Inferior parietal cortex (tissue), 1 donor: Measurements from ENCODE around the gene ADCY3.
A peak's percentile ranks its signal among the peaks of the same experiment; 100 is the strongest.

ENCODE experiments used
- DNase-seq: peaks from one replicate; pipeline ENCODE4 v3.0.0-alpha.2; 2016; ENCODE audit errors: extremely low spot score

ADCY3 gene

DNA sequence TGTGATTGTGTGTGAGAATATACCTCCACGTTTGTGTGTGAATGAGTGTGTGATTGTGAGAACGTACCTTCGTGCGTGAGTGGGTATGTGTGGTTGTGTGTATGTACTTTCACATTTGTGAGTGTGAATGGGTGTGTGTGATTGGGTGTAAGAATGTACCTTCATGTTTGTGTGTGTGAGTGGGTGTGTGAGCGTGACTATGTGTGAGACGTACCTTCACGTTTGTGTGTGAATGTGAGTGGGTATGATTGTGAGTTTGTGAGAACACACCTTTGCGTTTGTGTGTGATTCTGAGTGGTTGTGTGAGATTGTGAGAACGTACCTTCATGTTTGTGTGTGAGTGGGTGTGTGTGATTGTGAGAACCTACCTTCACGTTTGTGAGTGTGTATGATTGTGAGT lies 5.8 kb upstream of the ADCY3 start:
- no peak for DNase-seq

GRCh38 chr2:24924732-24925131 lies 4.7 kb upstream of the ADCY3 start:
- peak; percentile 1 for DNase-seq

DNA sequence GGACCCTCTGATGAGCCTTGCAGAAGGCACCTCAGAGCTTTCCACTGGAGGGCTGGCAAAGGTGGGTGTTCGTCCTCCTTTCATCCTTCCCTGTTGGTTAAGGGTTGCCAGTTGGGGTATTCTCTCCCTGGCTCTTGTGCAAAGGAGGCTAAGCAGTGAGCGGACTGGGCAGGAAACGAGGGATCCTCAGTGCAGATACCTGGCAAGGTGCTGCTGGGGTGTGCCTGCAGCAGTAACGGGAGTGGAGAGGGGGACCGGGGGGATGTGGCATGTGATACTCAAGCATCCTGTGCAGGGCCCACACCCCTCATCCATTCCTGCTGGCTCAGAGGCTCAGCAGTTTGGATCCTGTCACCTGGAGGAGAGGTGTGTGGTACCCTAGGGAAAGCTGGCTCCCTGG lies 4.2 kb upstream of the ADCY3 start:
- no peak for DNase-seq

DNA sequence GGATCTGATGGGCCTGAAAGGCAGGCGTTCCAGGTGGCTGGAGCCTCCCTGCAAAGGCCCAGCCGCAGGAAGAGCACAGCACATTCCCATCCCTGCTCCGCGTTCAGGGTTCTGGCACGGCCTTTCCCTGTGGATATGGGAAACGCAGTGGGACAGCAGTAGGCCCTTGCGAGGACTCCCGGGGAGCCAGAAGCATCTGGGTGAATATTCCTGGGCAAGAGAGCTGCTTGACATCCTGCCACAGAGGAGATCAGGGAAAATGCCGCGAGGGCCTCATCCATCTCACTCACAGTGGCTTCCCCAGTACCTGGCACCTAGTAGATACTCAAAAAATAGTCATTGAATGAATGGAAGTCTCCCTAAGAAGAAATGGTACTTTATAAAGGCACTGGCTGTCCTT lies 3.1 kb upstream of the ADCY3 start:
- no peak for DNase-seq

DNA sequence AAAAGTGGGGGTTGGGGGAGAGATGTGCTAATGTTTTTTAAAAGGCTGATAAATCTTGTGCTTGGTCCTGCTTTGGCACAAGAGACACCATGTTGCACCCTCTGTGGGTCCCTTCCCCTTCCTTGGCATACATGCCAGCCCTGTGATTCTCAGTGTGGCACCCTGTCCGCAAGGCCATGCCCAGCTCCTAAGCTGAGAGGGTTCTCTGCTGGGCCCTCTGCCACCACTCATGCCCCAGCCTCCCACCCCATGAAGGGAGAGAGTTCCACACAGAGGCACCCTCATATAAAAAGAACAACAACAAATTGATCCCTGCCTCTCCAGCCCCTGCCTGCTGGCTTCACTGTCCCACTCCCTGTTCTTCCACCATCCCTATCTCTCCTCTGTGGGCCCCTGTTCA lies 2.5 kb upstream of the ADCY3 start:
- no peak for DNase-seq

GRCh38 chr2:24920809-24921441 lies 888 bp upstream of the ADCY3 start:
- no peak for DNase-seq

GRCh38 chr2:24919506-24920097 lies 435 bp downstream of the ADCY3 start:
- no peak for DNase-seq

DNA sequence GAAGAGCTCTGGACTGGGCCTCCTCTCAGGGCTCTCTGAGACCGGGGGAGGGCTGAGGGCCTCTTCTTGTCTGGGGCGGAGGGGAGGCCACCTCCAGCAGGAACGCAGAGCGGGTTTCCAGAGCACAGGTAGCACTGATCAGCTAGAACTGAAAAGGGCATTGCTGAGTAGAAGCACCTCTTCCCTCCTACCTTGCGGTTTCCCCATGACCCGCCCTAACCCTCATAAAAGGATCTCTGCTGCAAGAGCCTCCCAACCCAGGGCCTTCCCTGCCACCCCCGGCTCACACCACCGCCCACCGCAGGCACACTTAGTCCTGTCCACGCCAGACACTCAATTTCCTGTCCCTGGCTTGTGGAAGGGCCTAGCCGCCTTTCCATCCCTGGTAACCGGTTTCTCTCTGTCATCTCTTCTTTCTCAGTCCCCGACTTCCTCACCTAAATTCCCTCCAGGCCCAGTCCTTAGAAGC lies 966 bp downstream of the ADCY3 start:
- DNase-seq: no peak

DNA sequence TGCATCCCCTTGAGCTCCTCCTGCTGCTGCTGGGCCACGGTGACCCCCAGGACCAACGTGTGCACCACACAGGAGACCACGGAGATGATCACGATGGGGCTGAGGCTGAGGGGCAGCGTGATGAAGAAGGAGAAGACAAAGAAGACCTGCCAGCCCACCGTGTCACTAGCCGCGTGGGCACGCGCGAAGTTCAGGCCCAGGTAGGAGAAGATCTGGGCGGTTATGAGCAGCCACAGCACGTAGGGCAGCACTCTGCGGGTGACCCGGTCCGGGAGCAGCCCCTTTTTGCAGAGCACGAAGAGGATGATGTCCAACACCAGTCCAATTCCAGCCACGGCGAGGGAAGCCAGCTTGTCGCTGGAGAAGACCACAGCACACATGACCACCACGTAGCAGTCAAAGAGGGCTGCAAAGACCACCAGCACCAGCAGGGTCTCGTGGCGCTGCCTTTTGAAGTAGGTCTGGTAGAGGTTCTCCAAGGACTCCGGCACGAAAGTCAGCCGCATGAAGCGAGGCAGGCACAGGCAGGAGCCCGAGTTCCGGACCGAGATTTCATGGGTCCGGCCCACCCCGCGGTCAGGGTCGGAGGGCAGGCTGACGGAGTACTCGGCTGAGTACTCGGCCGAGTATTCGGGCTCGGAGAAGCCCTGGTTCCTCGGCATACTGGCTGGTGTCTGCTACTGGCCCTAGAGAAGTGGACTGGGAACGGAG lies 1.6 kb downstream of the ADCY3 start:
- no peak for DNase-seq

DNA sequence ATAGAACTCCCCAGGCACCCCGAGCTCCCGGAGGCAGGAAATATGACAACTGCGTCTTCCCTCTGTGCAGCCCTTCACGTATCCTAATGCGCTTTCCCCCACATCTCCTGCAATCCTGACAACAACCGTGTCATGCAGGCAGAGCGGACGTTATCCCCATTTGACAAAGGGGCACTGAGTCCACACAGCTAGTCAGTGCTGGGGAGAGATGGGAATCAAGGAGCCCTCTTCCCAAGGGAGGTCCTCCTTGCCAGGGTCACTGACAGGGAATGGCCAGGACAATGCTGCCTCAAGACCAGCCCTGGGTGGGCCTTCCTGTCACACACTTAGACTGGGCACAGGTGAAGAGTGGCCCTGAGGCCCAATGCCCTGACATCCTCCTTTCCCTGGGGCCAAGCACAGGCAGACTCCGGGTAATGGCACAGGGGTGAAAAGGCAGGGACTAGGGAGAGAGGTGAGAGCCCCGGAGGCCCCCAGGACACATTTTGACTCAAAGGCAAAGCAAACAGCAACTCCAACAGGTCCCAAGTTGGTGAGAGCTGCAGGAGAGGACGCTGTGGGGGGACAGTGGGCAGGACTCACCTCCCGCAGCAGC lies 2.2 kb downstream of the ADCY3 start:
- no peak for DNase-seq

GRCh38 chr2:24917086-24917485 lies 3.0 kb downstream of the ADCY3 start:
- DNase-seq: no peak

DNA sequence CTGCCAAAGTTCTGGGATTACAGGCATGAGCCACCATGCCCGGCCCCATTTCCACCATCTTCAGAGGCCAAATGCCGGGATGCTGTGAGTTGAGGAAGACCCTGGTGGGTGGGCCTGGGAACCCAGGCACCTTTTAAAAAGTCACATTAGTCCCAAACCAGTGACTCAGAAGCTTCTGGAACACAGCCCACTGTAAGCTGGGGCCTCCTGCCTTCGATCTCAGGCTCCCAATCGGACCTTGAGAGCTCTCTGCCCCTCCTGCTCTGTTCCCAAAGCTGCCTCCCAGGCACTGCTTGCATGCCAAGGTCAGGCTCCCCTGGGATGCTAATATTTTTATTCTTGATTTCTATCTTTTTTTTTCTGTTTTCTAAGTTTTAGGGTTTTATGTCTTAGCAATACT lies 4.2 kb downstream of the ADCY3 start:
- DNase-seq: no peak

DNA sequence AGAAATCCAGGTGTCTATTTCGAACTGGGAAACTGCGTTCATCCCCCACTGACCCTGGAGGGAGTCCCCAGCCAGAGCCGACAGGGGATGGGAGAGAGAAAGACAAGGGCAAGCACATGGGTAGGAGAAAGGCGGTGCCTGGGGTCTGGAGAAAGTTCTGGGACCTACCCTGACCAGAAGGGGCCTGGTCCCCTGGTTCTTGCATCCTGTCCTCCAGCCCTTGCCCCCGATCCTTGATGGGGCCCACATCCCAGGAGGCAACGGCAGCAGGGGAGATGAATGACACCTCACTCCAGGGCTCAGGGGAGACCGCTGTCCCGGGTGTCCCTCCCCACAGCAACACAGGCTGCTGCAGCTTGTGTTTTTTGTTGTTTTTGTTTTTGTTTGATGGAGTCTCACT lies 4.9 kb downstream of the ADCY3 start:
- DNase-seq: no peak

GRCh38 chr2:24914713-24915112 lies 5.3 kb downstream of the ADCY3 start:
- DNase-seq: no peak

- DNase-seq: no peak
These were observed 6.1 kb downstream of the ADCY3 start for GRCh38 chr2:24913911-24914310.

DNA sequence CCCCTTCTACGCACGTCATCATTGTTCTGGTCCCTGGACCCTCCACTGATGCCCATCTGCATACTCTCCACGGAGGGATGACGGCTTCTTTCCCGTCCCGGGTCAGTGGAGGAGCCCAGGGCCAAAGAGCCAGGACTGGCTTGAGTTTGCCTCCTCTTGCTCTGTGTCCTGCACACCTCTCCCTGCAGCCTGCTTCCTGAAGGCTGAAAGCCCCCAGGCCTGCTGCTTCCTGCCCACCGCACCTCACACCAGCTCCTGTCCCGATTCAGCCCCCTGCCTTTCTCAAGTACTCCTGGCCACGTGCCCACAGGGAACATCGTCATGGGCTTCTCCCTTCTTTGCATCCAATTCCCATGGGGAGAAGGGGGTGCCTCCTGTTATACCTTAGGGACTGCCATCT lies 7.1 kb downstream of the ADCY3 start:
- no peak for DNase-seq

DNA sequence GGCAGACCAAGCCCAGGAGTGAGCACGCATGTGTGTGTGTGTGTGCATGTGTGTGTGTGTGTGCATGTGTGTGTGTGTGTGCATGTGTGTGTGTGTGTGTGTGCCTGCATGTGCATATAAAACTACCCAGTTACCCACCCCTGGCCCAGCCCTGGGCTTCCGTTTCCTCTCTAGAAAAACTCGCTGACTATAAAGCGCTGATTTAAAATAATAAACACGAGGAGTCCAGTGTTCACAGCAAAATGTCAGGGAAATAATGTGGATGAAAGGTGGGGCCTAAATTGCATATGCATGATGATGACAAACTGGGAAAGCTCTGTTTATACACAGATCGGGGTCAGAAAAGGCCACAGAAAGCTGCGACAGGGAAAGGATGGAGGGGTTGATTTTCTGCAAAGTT lies 7.5 kb downstream of the ADCY3 start:
- no peak for DNase-seq

- no peak for DNase-seq
These were observed 9.8 kb downstream of the ADCY3 start for GRCh38 chr2:24910245-24910644.

DNA sequence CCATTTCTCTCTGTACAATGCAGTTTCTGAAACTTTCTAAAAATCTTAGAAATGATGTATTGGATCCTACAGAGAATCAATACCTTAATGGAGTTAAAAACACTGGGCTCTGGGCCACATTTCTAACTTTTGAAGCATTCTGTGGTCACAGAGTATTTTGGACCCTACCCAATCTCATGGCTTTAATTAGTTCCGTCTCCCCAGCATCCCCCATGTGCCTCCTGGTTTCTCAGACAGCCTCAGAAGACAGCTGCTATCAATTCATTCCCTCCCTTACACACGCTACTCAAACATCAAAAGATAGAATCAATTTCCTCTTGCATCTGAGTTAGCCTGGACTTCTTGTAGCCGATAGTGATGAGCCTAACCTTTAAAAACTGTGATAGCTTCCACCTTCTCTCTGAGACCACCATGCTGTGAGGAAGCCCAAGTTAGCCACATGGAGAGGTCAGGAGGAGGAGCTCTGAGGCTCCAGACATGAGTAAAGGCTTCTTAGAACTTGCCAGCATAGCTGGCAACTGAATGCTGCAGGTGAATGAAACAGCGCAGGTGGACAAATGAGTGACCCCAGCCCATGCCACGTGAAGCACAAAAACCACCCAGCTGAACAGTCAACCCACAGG lies 10.4 kb downstream of the ADCY3 start:
- DNase-seq: no peak

- no peak for DNase-seq
These were observed 11.6 kb downstream of the ADCY3 start for GRCh38 chr2:24908461-24908901.

GRCh38 chr2:24907116-24907515 lies 12.9 kb downstream of the ADCY3 start:
- DNase-seq: no peak

DNA sequence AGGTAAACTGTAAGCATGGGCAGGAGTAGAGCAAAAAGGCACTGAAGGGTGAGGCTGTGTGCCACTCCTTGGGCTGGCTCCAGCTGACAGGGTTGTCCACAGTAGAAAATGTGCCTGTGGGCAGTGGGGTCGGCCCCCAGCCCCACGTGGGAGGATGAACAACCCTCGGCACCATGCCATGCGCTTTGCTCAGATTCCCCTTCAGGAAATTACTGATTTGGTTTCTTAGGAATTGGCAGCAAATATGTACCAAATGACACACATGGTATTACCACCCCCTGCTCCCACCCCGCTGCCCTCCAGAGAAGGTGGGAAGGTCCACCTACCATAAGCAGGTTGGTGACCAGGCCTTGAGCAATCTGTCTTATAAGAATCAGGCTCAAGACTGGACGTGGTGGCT lies 13.6 kb downstream of the ADCY3 start:
- no peak for DNase-seq
